Iris pigment epithelial cell (primary cell): ENCODE measurements around the gene COLEC12.

Experiments
- DNase-seq: peaks from one replicate; pipeline ENCODE4 v3.0.0-alpha.2; 2011; ENCODE audit warnings: low read depth

Gene COLEC12

GRCh38 chr18:474416-474815 is 26.1 kb downstream of the COLEC12 start:
- peak; percentile 38 for DNase-seq

GRCh38 chr18:473802-474201 is 26.7 kb downstream of the COLEC12 start:
- DNase-seq, result no peak

- DNase-seq, result peak; percentile 41
Observed at GRCh38 chr18:471716-472115, 28.8 kb downstream of the COLEC12 start.

- DNase-seq, result peak; percentile 81
Observed at GRCh38 chr18:470661-471501, 29.6 kb downstream of the COLEC12 start.

- no peak for DNase-seq
Observed at GRCh38 chr18:468955-469790, 31.3 kb downstream of the COLEC12 start.

- DNase-seq, result peak; percentile 38
Observed at GRCh38 chr18:463827-464541, 36.5 kb downstream of the COLEC12 start.

- DNase-seq, result no peak
Observed at GRCh38 chr18:463403-463802, 37.1 kb downstream of the COLEC12 start.

GRCh38 chr18:461762-462161 is 38.7 kb downstream of the COLEC12 start:
- no peak for DNase-seq

- DNase-seq, result no peak
Observed at GRCh38 chr18:460791-461190, 39.7 kb downstream of the COLEC12 start.

- DNase-seq, result no peak
Observed at GRCh38 chr18:459814-460593, 40.5 kb downstream of the COLEC12 start.

- DNase-seq, result peak; percentile 53
Observed at GRCh38 chr18:457521-458412, 42.7 kb downstream of the COLEC12 start.

- DNase-seq, result peak; percentile 73
Observed at GRCh38 chr18:457140-457519, 43.4 kb downstream of the COLEC12 start.

GRCh38 chr18:456361-457139 is 44.0 kb downstream of the COLEC12 start:
- peak; percentile 48 for DNase-seq

- DNase-seq, result no peak
Observed at GRCh38 chr18:453400-453799, 47.1 kb downstream of the COLEC12 start.

GRCh38 chr18:452816-453215 is 47.7 kb downstream of the COLEC12 start:
- DNase-seq, result no peak

- no peak for DNase-seq
Observed at GRCh38 chr18:449374-449773, 51.1 kb downstream of the COLEC12 start.

- peak; percentile 32 for DNase-seq
Observed at GRCh38 chr18:448116-448790, 52.2 kb downstream of the COLEC12 start.

- peak; percentile 80 for DNase-seq
Observed at GRCh38 chr18:446941-447560, 53.5 kb downstream of the COLEC12 start.

GRCh38 chr18:445055-445454 is 55.4 kb downstream of the COLEC12 start:
- DNase-seq, result no peak
